ENCODE measurements around the gene VTN. TPM values are rescaled to one million over a fixed set of nuclear protein-coding genes. Genes with fewer than 3 reads are reported as not detected.

Gene VTN
- total RNA-seq, 2 experiments from 2014 or later, result 0.16 to 0.17 TPM

DNA sequence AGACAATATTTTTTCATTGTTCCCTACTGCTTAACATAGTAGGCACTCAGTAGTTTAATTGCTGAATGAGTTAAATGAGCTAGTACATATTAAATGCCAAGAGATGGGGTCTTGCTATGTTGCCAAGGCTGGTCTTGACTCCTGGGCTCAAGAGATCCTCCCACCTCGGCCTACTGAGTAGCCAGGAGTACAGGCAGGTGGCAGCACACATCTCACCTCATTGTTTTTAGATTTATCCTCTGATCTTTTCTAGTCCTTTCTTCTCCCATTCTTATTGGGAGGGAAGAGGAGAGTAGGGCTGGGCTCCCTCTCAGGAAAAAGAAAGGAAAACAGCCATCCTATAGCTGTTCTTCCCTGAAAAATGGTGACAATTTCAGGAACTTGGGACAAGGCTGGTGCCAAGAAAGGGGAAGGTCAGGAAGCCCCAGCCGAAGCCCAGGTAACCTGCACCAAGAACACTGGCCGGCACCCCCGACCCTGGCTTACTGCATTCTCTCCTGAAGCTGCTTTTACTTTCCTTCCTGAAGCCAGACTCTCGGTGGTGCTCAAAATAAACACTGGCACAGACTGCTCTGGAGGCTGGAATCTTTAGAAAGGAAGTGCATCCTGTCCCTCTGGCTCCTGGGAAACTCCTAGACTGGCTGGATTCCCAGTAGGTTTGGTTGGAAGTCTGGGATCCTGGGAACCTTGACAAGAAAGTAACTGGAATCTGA, 31.9 kb downstream of the VTN start:
- Histone ChIP-seq H3K4me1 (ENCODE audit: insufficient read depth, low read length) (peaks cover 36% of the 10 kb centered on the region), H3K9me3 (ENCODE audit: control insufficient read depth in 1 of 2, insufficient read depth in 1 of 2, low read length in 2 of 2) (peaks cover 0 to 3% of the 10 kb centered on the region in 2 experiments), H3K27ac (ENCODE audit: low read depth in 1 of 2, low read length in 2 of 2) (no peak overlapping the region), H3K36me3 (ENCODE audit: insufficient read depth, low read length) (peaks cover 45% of the 10 kb centered on the region), H3K4me3 (ENCODE audit: low read length) (no peak overlapping the region), H3K27me3 (ENCODE audit: control insufficient read depth in 1 of 2, insufficient read depth in 2 of 2, low read length in 2 of 2) (no peaks in the 10 kb centered on the region)
- Mint-ChIP-seq H3K4me3 (peak overlapping the region; percentile 30), H3K9me3 (no peaks in the 10 kb centered on the region), H3K36me3 (ENCODE audit: low read depth) (peaks cover 40% of the 10 kb centered on the region), H3K27ac (peak overlapping the region; percentile 3), H3K4me1 (ENCODE audit: low read depth) (peaks cover 48% of the 10 kb centered on the region), H3K27me3 (no peaks in the 10 kb centered on the region)
- DNase-seq (no peak), ATAC-seq (ENCODE audit: poor library complexity) (no peak)
- ChIA-PET CTCF (no interaction called here), POLR2A (interaction anchor here (1.5 kb wide), 1 partner anchor 19 kb away, joined by 8 read pairs; the partner anchor contains the start of gene POLDIP2)
- intact Hi-C loops (cut with DNase I, micrococcal nuclease), result loop anchor here in 1 of 2 experiments (5.0 to 10.0 kb wide), 3 partner anchors 296 to 507 kb away; partner anchors contain the start of genes BLTP2, FAM222B and NLK
- TF ChIP-seq, protein P1, sequence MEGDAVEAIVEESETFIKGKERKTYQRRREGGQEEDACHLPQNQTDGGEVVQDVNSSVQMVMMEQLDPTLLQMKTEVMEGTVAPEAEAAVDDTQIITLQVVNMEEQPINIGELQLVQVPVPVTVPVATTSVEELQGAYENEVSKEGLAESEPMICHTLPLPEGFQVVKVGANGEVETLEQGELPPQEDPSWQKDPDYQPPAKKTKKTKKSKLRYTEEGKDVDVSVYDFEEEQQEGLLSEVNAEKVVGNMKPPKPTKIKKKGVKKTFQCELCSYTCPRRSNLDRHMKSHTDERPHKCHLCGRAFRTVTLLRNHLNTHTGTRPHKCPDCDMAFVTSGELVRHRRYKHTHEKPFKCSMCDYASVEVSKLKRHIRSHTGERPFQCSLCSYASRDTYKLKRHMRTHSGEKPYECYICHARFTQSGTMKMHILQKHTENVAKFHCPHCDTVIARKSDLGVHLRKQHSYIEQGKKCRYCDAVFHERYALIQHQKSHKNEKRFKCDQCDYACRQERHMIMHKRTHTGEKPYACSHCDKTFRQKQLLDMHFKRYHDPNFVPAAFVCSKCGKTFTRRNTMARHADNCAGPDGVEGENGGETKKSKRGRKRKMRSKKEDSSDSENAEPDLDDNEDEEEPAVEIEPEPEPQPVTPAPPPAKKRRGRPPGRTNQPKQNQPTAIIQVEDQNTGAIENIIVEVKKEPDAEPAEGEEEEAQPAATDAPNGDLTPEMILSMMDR (IDR thresholded peaks at IDR 0.05), result no peak

DNA sequence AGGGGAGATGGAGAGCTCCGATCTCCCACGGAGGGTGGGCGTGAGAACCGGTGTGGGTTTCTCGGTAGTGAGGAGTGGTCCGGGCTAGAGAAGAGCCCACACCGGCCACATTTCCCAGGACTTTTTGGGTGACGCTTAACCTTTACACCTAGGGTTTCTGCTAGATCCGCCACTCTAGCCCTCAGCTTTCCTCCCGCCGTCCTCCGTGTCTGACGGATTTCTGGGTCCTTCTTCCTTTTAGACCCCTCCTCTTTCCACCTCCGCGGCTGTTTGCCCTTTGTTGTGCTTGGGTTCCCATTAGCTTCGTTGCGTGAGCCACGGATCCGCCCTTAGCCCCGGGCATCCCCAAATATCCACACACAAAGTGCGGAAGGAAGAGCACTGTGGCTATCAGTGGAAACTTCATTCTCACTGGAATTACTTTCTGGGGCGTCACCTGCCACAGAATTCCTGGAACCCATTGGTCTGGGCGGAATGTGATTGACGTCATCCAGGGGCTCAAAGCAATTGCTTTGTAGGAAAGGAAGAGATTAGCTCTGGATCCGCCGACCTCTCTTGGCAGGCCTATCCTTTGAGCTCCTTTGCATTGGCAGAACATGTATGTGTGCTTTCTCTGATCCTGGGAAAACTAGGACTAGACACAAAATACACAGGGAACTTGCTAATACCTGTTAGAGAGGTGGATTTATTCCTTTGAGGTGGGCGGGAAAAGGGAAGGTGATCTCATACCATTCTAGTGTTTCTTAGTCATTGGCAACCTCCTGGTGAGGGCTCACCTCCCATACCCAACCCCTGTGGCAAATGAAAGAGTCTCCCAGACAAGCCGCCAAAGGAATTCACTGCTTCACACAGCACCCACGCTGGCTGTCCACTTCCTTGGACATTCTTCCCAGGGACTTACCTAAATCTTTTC, 33.9 kb downstream of the VTN start:
- H3K4me1 Mint-ChIP-seq (ENCODE audit: low read depth), result peaks cover 56% of the 10 kb centered on the region
- Histone ChIP-seq H3K9me3 (ENCODE audit: control insufficient read depth in 1 of 2, insufficient read depth in 1 of 2, low read length in 2 of 2) (peaks cover 0 to 3% of the 10 kb centered on the region in 2 experiments), H3K4me1 (ENCODE audit: insufficient read depth, low read length) (peaks cover 38% of the 10 kb centered on the region), H3K27me3 (ENCODE audit: control insufficient read depth in 1 of 2, insufficient read depth in 2 of 2, low read length in 2 of 2) (no peaks in the 10 kb centered on the region), H3K4me3 (ENCODE audit: low read length) (peak overlapping the region; percentile 92), H3K36me3 (ENCODE audit: insufficient read depth, low read length) (peaks cover 37% of the 10 kb centered on the region), H3K27ac (ENCODE audit: low read depth in 1 of 2, low read length in 2 of 2) (peak overlapping the region; percentile 87 to 91)
- H3K4me3 Mint-ChIP-seq, result peak overlapping the region; percentile 98
- H3K9me3 Mint-ChIP-seq, result no peaks in the 10 kb centered on the region
- H3K27ac Mint-ChIP-seq, result peak overlapping the region; percentile 88
- intact Hi-C loops (cut with DNase I, micrococcal nuclease), result loop anchor here (1.0 to 10.0 kb wide), 7 partner anchors 17 to 617 kb away; partner anchors contain the start of genes POLDIP2 (in 2 of the 2), TMEM97 (in 2 of the 2), BLTP2 (in 1 of the 2) and FAM222B (in 1 of the 2)
- no peaks in the 10 kb centered on the region for H3K27me3 Mint-ChIP-seq
- no peak for ATAC-seq (ENCODE audit: poor library complexity)
- ChIA-PET POLR2A (interaction anchor here (0.6 to 2.5 kb wide), 19 partner anchors 11 to 616 kb away, joined by 3 to 118 read pairs (median 6); partner anchors contain the start of genes BLTP2, LYRM9, PHF12 and POLDIP2), CTCF (interaction anchor here (0.9 to 2.3 kb wide), 5 partner anchors 17 to 103 kb away, joined by 3 to 15 read pairs (median 5); partner anchors contain the start of genes POLDIP2 and TMEM97)
- TF ChIP-seq, protein P1 (IDR thresholded peaks at IDR 0.05), result no peak
- peaks cover 38% of the 10 kb centered on the region for H3K36me3 Mint-ChIP-seq (ENCODE audit: low read depth)
- peak in 5 of 14 experiments; percentile 5 to 60 (median 31) for DNase-seq

Data from CD4-positive, alpha-beta T cell (primary cell).